Left ventricle myocardium inferior (tissue), 1 donor: ENCODE measurements around the gene SAMD4A. TPM values are rescaled to one million over a fixed set of nuclear protein-coding genes. Genes with fewer than 3 reads are reported as not detected.
A peak's percentile ranks its signal among the peaks of the same experiment; 100 is the strongest.

Experiments
- DNase-seq: peaks from one replicate; pipeline ENCODE4 v3.0.0-alpha.2; 2020
- H3K27ac ChIP-seq: fragments of 200-600 bp; replicated peaks from 2 replicates; pipeline ENCODE4 v1.8.0; 2021
- H3K27me3 ChIP-seq: fragments of 200-600 bp; 2 replicates; pipeline ENCODE4 v1.8.0; 2021; ENCODE audit warnings: low read depth
- H3K36me3 ChIP-seq: fragments of 200-600 bp; 2 replicates; pipeline ENCODE4 v1.8.0; 2021
- H3K4me1 ChIP-seq: fragments of 200-600 bp; 2 replicates; pipeline ENCODE4 v1.8.0; 2021
- H3K4me3 ChIP-seq: fragments of 200-600 bp; 2 replicates; pipeline ENCODE4 v1.8.0; 2021; ENCODE audit warnings: mild to moderate bottlenecking, moderate library complexity
- H3K9me3 ChIP-seq: fragments of 200-600 bp; replicated peaks from 2 replicates; pipeline ENCODE4 v1.8.0; 2021
- intact Hi-C: fragments of 100-400 bp; cut with micrococcal nuclease; formaldehyde crosslinking; loops from one replicate; pipeline ENCODE4 v1.11.0; 2022
- total RNA-seq: library from RNA; stranded (reverse); fragmentation: NEBNext Ultra II Directional; extraction: Animal tissue kit (Norgen Biotek cat#: 25700); gene quantifications from one replicate; pipeline ENCODE4 v1.2.1, GENCODE V29; 2021
- TF ChIP-seq, protein P1 (sequence below): fragments of 200-600 bp; IDR thresholded peaks from 2 replicates; pipeline ENCODE4 v1.8.0; 2021; ENCODE audit warnings: antibody characterized with exemption, mild to moderate bottlenecking, borderline replicate concordance
- donor health status: DM: no; HTN: yes; CAD: no; lungs with severe emphysema.

The SAMD4A gene
- total RNA-seq, 1 donor from 2014 or later = 173 TPM

DNA sequence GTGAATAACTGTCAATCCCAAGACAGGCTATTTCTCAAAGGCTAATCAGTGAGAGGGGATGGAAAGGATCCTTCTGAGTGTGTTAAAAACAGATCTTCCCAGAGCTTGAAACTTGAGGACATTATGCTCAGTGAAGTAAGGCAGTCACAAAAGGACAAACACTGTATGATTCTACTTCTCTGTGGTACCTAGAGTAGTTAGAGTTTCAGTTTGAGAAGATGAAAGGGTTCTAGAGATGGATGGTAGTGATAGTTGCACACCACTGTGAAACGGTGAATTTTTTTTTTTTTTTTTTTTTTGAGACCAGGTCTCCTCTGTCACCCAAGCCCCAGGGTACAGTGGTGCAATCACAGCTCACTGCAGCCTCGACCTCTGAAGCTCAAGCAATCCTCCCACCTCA lies 133.8 kb downstream of the SAMD4A start:
- peaks cover 9% of the 10 kb centered on the region for H3K36me3 ChIP-seq
- no peak overlapping the region for H3K4me3 ChIP-seq
- intact Hi-C loops = no loop called here
- peak overlapping the region; percentile 94 for H3K27ac ChIP-seq
- no peaks in the 10 kb centered on the region for H3K9me3 ChIP-seq
- no peaks in the 10 kb centered on the region for H3K27me3 ChIP-seq
- DNase-seq = no peak
- TF ChIP-seq, protein P1, sequence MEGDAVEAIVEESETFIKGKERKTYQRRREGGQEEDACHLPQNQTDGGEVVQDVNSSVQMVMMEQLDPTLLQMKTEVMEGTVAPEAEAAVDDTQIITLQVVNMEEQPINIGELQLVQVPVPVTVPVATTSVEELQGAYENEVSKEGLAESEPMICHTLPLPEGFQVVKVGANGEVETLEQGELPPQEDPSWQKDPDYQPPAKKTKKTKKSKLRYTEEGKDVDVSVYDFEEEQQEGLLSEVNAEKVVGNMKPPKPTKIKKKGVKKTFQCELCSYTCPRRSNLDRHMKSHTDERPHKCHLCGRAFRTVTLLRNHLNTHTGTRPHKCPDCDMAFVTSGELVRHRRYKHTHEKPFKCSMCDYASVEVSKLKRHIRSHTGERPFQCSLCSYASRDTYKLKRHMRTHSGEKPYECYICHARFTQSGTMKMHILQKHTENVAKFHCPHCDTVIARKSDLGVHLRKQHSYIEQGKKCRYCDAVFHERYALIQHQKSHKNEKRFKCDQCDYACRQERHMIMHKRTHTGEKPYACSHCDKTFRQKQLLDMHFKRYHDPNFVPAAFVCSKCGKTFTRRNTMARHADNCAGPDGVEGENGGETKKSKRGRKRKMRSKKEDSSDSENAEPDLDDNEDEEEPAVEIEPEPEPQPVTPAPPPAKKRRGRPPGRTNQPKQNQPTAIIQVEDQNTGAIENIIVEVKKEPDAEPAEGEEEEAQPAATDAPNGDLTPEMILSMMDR = no peak
- H3K4me1 ChIP-seq = peaks cover 95% of the 10 kb centered on the region

DNA sequence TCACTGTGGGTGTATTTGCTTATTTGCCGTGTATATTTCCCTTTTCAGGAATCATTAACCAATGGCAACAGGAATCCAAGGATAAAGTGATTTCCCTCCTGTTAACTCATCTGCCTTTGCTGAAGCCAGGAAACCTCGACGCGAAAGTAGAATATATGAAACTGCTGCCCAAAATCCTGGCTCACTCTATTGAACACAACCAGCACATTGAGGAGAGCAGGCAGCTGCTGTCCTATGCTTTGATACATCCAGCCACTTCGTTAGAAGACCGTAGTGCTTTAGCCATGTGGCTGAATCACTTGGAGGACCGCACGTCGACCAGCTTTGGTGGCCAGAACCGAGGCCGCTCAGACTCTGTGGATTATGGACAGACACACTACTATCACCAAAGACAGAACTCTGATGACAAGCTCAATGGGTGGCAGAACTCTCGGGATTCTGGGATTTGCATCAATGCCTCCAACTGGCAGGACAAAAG lies 135.1 kb downstream of the SAMD4A start:
- DNase-seq = no peak
- intact Hi-C loops = no loop called here
- Histone ChIP-seq H3K4me3 (no peak overlapping the region), H3K9me3 (no peaks in the 10 kb centered on the region), H3K27ac (peak overlapping the region; percentile 94), H3K36me3 (peaks cover 9% of the 10 kb centered on the region), H3K27me3 (no peaks in the 10 kb centered on the region), H3K4me1 (peaks cover 84% of the 10 kb centered on the region)
- TF ChIP-seq, protein P1 = no peak

DNA sequence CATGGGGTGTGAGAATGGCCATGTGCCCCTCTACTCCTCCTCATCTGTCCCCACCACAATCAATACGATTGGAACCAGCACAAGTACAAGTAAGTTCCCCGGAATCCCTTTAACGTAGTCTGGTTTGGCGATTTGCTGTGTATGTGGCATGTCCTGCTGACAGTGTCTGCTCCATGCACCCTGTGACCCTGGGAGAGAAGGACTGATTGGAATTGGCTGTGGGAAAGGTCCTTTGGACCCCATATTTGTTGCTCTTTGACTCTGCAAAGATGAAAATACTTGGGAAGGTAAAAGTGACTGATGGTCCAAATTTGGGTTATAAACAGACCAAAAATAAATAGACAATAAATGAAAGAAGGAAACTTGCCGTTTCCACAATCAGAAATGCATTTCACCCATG lies 135.6 kb downstream of the SAMD4A start:
- peak overlapping the region; percentile 94 for H3K27ac ChIP-seq
- no peak for DNase-seq

DNA sequence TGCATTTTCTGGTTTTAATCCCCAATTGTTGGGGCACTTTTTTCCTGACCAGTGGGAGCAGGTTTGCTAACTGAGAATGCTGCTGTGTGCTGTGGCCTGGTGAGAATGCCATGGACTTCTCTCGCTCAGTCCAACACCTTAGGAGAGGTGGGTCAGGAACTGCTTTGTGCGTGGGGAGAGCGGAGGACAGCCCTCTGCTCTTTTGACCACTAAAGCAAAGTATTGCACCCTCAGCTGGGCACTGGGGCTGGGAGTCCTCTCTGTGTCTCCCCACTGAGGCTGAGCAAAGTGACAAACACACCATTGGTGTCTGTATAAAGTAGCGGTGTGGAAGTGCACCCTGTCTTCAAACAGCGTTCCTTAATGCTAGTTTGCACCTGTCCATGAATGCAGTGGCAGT lies 136.2 kb downstream of the SAMD4A start:
- H3K4me3 ChIP-seq = no peak overlapping the region
- H3K4me1 ChIP-seq = peaks cover 83% of the 10 kb centered on the region
- no peaks in the 10 kb centered on the region for H3K27me3 ChIP-seq
- TF ChIP-seq, protein P1 = no peak
- peak overlapping the region; percentile 94 for H3K27ac ChIP-seq
- intact Hi-C loops = no loop called here
- DNase-seq = no peak
- peaks cover 9% of the 10 kb centered on the region for H3K36me3 ChIP-seq
- no peaks in the 10 kb centered on the region for H3K9me3 ChIP-seq

More for the DNA sequence above, 135.6 kb downstream of the SAMD4A start:
- intact Hi-C loops = no loop called here
- peaks cover 9% of the 10 kb centered on the region for H3K36me3 ChIP-seq
- H3K4me3 ChIP-seq = no peak overlapping the region
- no peaks in the 10 kb centered on the region for H3K27me3 ChIP-seq
- no peaks in the 10 kb centered on the region for H3K9me3 ChIP-seq
- H3K4me1 ChIP-seq = peaks cover 83% of the 10 kb centered on the region
- TF ChIP-seq, protein P1 = no peak

DNA sequence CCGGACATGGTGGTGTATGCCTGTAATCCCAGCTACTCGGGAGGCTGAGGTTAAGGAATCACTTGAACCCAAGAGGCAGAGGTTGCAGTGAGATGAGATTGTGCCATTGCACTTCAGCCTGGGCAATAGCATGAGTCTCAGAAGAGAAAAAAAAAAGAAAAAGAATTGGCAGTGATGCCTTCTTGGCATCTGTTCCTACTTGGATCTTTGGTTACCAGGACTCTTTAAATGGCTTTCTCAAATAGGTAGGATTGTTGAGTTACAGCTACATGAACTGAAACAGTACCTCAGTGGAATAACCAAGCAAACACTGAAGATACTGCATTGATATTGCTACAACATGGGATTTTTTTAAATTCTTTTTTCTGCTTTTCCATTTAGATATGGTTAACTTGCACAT lies 136.8 kb downstream of the SAMD4A start:
- no peak overlapping the region for H3K4me3 ChIP-seq
- no peak for DNase-seq
- H3K36me3 ChIP-seq = peaks cover 9% of the 10 kb centered on the region
- no peaks in the 10 kb centered on the region for H3K9me3 ChIP-seq
- TF ChIP-seq, protein P1 = no peak
- H3K27ac ChIP-seq = peak overlapping the region; percentile 94
- H3K27me3 ChIP-seq = no peaks in the 10 kb centered on the region
- peaks cover 83% of the 10 kb centered on the region for H3K4me1 ChIP-seq
- intact Hi-C loops = no loop called here
